ENCODE measurements around the gene KRTAP10-4.

DNA sequence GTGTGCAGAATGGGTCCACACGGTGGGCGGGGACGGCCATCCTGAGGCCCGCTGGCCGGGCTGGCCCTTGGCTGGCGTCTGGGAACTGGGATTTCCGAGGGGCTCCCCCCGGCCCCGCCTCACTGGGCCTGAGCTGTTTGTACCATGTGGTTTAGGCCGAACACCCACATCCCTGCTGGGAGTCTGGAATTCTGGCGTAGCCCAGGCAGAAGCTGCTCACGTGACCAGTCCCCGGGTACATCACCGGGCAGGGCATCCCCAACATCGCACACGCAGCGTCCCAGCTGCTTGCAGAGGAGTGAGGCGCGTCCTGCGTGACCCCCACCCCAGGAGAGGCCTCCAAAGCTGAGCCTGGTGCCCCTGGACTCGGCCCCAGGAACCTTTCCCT lies 28.9 kb downstream of the KRTAP10-4 start:
- TF ChIP-seq POLR2AphosphoS5 (IDR thresholded peaks at IDR 0.05) = no peak
- TF ChIP-seq, protein P1, sequence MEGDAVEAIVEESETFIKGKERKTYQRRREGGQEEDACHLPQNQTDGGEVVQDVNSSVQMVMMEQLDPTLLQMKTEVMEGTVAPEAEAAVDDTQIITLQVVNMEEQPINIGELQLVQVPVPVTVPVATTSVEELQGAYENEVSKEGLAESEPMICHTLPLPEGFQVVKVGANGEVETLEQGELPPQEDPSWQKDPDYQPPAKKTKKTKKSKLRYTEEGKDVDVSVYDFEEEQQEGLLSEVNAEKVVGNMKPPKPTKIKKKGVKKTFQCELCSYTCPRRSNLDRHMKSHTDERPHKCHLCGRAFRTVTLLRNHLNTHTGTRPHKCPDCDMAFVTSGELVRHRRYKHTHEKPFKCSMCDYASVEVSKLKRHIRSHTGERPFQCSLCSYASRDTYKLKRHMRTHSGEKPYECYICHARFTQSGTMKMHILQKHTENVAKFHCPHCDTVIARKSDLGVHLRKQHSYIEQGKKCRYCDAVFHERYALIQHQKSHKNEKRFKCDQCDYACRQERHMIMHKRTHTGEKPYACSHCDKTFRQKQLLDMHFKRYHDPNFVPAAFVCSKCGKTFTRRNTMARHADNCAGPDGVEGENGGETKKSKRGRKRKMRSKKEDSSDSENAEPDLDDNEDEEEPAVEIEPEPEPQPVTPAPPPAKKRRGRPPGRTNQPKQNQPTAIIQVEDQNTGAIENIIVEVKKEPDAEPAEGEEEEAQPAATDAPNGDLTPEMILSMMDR (IDR thresholded peaks at IDR 0.05) = no peak

Measured in transverse colon (tissue), 4 donors.